ENCODE measurements around the gene MIA3.
"Not testable (repeated sequence)": the region's sequence is repeated elsewhere in the genome, so short reads cannot be mapped to it uniquely, and the experiment has no call there.

Gene MIA3

DNA sequence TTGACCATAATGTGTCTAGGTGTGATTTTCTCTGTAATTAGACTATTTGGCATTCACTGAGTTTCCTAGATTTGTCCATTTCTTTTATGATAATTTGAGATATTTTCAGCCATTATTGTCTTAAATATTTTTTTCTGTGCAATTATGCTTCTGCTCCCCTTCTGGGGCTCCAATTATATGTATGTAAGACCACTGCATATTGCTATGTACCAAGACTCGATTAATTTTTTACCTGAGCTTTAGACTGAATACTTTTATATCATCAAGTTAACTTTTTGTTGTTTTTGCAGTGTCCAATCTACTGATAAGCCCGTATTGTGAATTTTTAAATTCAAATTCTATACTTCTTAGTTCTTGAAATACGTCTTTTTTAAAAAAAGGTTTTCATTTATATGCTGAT is 23.1 kb upstream of the MIA3 start:
- H3K4me3 ChIP-seq (ENCODE audit: low read length) = no peak overlapping the region
- H3K9me3 ChIP-seq (ENCODE audit: control insufficient read depth, low read depth, low read length) = no peaks in the 10 kb centered on the region
- H3K9ac ChIP-seq (ENCODE audit: low read length) = no peak overlapping the region
- H3K36me3 ChIP-seq (ENCODE audit: control insufficient read depth, low read depth, low read length) = no peaks in the 10 kb centered on the region
- H3K4me1 ChIP-seq (ENCODE audit: control insufficient read depth, low read depth, low read length) = no peaks in the 10 kb centered on the region
- no peak overlapping the region for H3K27ac ChIP-seq (ENCODE audit: low read length)
- peaks cover 10% of the 10 kb centered on the region for H3K27me3 ChIP-seq (ENCODE audit: control insufficient read depth, insufficient read depth, low read length)

DNA sequence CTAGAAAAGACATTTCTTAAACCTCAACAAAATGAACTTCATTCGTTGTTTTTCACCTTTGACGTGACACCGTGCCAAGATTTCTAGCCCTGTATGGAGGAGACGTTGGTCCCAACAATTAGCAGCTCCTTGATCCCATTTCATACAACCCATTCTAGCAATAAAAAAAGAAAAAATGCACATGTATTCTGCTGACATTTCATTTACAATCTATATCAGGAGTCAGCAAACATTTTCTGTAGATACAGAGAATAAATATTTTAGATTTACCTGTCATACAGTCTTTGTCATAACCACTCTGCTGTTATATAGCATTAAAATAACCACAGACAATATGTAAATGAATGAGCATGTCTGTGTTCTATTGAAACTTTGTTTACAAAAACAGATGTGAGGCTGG is 21.2 kb upstream of the MIA3 start:
- Histone ChIP-seq H3K27me3 (ENCODE audit: control insufficient read depth, insufficient read depth, low read length) (peaks cover 9% of the 10 kb centered on the region), H3K4me1 (ENCODE audit: control insufficient read depth, low read depth, low read length) (no peaks in the 10 kb centered on the region), H3K36me3 (ENCODE audit: control insufficient read depth, low read depth, low read length) (no peaks in the 10 kb centered on the region), H3K4me3 (ENCODE audit: low read length) (no peak overlapping the region), H3K9me3 (ENCODE audit: control insufficient read depth, low read depth, low read length) (no peaks in the 10 kb centered on the region), H3K27ac (ENCODE audit: low read length) (no peak overlapping the region), H3K9ac (ENCODE audit: low read length) (no peak overlapping the region)

DNA sequence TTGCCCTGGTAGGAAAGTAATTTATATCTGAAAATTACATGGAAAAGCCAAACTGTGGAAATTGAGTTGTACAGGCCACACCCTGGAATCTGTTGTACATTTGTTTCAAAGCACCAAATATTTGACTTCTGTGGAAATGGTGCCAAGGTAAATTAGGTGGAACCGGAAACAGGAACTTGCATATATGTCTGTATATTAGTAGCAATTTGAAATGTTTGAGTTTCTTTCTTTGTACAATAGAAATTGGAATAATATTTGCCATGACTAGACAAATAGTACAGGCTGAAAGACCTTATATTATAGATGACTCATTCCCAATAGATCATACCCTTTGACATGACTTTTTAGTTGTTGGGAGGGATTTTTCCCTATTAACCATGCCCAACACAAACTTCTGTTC is 17.6 kb upstream of the MIA3 start:
- H3K9ac ChIP-seq (ENCODE audit: low read length) = no peak overlapping the region

DNA sequence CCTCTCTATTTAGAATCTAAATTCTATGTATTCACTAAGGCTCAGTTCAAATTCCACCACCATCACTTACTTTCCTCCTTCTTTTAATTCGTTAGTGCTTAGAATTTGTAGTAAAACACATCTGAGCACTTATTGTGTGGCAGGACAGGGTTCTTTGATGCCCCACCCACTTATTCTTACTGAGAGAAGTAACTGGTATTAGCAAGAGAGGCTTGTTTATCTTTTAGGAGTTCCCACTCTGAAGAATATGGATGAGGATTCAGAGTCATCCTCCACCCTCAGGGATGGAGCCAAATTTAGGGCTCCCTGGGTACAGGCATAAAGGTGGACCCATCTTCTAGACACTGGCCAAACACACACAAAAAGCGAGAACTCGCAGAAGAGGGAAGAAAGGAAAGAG is 16.6 kb upstream of the MIA3 start:
- Histone ChIP-seq H3K27ac (ENCODE audit: low read length) (no peak overlapping the region), H3K9me3 (ENCODE audit: control insufficient read depth, low read depth, low read length) (no peaks in the 10 kb centered on the region), H3K36me3 (ENCODE audit: control insufficient read depth, low read depth, low read length) (no peaks in the 10 kb centered on the region), H3K9ac (ENCODE audit: low read length) (no peak overlapping the region), H3K4me3 (ENCODE audit: low read length) (no peak overlapping the region), H3K4me1 (ENCODE audit: control insufficient read depth, low read depth, low read length) (no peaks in the 10 kb centered on the region), H3K27me3 (ENCODE audit: control insufficient read depth, insufficient read depth, low read length) (peaks cover 8% of the 10 kb centered on the region)

More for the DNA sequence above, 17.6 kb upstream of the MIA3 start:
- no peak overlapping the region for H3K4me3 ChIP-seq (ENCODE audit: low read length)
- H3K36me3 ChIP-seq (ENCODE audit: control insufficient read depth, low read depth, low read length) = no peaks in the 10 kb centered on the region
- H3K27me3 ChIP-seq (ENCODE audit: control insufficient read depth, insufficient read depth, low read length) = peaks cover 8% of the 10 kb centered on the region
- no peak overlapping the region for H3K27ac ChIP-seq (ENCODE audit: low read length)
- H3K4me1 ChIP-seq (ENCODE audit: control insufficient read depth, low read depth, low read length) = no peaks in the 10 kb centered on the region
- H3K9me3 ChIP-seq (ENCODE audit: control insufficient read depth, low read depth, low read length) = no peaks in the 10 kb centered on the region

DNA sequence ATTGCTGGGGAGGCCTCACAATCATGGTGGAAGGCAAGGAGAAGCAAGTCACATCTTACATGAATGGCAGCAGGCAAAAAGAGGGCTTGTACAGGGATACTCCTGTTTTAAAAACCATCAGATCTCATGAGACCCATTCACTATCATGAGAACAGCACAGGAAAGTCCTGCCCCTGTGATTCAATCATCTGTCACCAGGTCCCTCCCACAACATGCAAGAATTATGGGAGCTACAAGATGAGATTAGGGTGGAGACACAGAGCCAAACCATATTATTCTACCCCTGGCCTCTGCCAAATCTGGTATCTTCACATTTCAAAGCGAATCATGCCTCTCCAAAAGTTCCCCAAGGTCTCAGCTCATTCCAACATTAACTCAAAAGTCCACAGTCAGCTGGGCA is 11.1 kb upstream of the MIA3 start:
- H3K9ac ChIP-seq (ENCODE audit: low read length) = no peak overlapping the region
- no peak overlapping the region for H3K27ac ChIP-seq (ENCODE audit: low read length)
- H3K36me3 ChIP-seq (ENCODE audit: control insufficient read depth, low read depth, low read length) = no peaks in the 10 kb centered on the region
- no peaks in the 10 kb centered on the region for H3K27me3 ChIP-seq (ENCODE audit: control insufficient read depth, insufficient read depth, low read length)
- H3K4me1 ChIP-seq (ENCODE audit: control insufficient read depth, low read depth, low read length) = no peaks in the 10 kb centered on the region
- H3K9me3 ChIP-seq (ENCODE audit: control insufficient read depth, low read depth, low read length) = no peaks in the 10 kb centered on the region
- H3K4me3 ChIP-seq (ENCODE audit: low read length) = no peak overlapping the region

DNA sequence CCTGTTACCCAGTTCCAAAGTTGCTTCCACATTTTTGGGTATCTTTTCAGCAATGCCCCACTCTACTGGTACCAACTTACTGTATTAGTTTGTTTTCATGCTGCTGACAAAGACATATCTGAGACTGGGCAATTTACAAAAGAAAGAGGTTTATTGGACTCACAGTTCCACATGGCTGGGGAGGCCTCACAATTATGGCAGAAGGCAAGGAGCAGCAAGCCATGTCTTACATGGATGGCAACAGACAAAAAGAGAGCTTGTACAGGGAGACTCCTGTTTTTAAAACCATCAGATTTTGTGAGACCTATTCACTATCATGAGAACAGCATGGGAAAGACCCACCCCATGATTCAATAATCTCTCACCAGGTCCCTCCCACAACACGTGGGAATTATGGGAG is 8.8 kb upstream of the MIA3 start:
- not testable (repeated sequence) for H3K9ac ChIP-seq (ENCODE audit: low read length); H3K9me3 ChIP-seq (ENCODE audit: control insufficient read depth, low read depth, low read length); H3K36me3 ChIP-seq (ENCODE audit: control insufficient read depth, low read depth, low read length); H3K4me1 ChIP-seq (ENCODE audit: control insufficient read depth, low read depth, low read length); H3K27ac ChIP-seq (ENCODE audit: low read length); H3K4me3 ChIP-seq (ENCODE audit: low read length)
- H3K27me3 ChIP-seq (ENCODE audit: control insufficient read depth, insufficient read depth, low read length) = peaks cover 15% of the 10 kb centered on the region

DNA sequence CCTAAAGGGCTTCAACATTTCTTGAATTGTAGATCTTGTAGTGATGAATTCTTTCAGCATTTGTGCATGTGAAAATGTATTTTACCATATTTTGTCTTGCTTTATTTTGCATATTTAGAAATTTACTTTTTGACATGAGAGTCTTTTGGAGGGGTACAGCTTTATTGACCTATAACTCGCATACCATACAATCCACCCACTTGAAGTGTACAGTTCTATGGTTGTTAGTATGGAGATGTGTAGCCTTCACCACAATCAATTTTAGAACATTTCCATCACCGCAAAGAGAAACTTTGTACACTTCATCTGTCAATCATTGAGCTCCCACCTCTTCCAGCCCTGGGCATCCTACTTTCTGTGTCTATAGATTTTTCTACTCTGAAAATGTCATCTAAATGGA is 7.2 kb upstream of the MIA3 start:
- no peaks in the 10 kb centered on the region for H3K36me3 ChIP-seq (ENCODE audit: control insufficient read depth, low read depth, low read length)
- H3K9ac ChIP-seq (ENCODE audit: low read length) = no peak overlapping the region
- no peak overlapping the region for H3K27ac ChIP-seq (ENCODE audit: low read length)
- no peaks in the 10 kb centered on the region for H3K9me3 ChIP-seq (ENCODE audit: control insufficient read depth, low read depth, low read length)
- no peaks in the 10 kb centered on the region for H3K4me1 ChIP-seq (ENCODE audit: control insufficient read depth, low read depth, low read length)
- no peak overlapping the region for H3K4me3 ChIP-seq (ENCODE audit: low read length)
- H3K27me3 ChIP-seq (ENCODE audit: control insufficient read depth, insufficient read depth, low read length) = peaks cover 15% of the 10 kb centered on the region

DNA sequence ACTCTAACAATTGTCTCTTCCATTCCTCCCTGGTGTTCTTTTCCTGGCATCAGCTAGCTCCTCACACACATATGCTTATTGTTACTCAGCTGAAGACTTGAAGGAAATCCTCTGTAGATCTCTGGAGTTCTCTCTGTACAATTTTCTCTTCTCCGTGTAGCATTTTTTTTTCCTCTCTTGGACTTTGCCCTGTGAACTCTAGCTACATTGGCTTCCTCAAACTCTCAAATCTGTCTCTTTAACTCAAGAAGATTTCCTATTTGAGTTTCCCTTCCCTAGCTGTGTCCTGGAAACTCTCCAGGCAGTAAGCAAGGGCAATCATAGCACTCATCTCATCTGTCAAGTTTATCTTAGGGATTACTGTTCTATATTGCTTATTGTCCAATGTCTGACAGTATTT is 4.3 kb upstream of the MIA3 start:
- H3K27me3 ChIP-seq (ENCODE audit: control insufficient read depth, insufficient read depth, low read length) = peaks cover 24% of the 10 kb centered on the region
- H3K9ac ChIP-seq (ENCODE audit: low read length) = no peak overlapping the region
- H3K36me3 ChIP-seq (ENCODE audit: control insufficient read depth, low read depth, low read length) = no peaks in the 10 kb centered on the region
- no peak overlapping the region for H3K4me3 ChIP-seq (ENCODE audit: low read length)
- no peak overlapping the region for H3K27ac ChIP-seq (ENCODE audit: low read length)
- no peaks in the 10 kb centered on the region for H3K9me3 ChIP-seq (ENCODE audit: control insufficient read depth, low read depth, low read length)
- no peaks in the 10 kb centered on the region for H3K4me1 ChIP-seq (ENCODE audit: control insufficient read depth, low read depth, low read length)

DNA sequence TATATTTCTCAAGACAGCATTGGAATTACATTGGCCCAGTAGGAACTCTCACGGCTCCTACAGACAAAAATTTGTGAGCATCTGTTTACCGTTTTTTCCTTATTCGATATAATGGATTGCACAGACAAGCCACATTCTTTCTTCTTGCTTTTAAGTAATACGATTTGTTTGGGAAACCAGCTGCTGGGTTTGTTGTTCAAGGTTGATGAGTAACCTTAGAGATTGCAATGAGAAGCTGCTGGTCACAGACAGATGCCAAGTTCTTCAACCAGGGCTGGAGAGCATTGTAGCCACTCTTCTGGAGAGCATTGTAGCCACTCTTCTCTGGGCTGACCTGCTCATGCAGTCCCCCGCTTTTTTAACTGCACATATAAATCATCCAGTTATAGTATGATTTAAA is 1.4 kb upstream of the MIA3 start:
- H3K4me3 ChIP-seq (ENCODE audit: low read length) = no peak overlapping the region
- peaks cover 24% of the 10 kb centered on the region for H3K27me3 ChIP-seq (ENCODE audit: control insufficient read depth, insufficient read depth, low read length)
- H3K9me3 ChIP-seq (ENCODE audit: control insufficient read depth, low read depth, low read length) = no peaks in the 10 kb centered on the region
- no peak overlapping the region for H3K27ac ChIP-seq (ENCODE audit: low read length)
- H3K4me1 ChIP-seq (ENCODE audit: control insufficient read depth, low read depth, low read length) = no peaks in the 10 kb centered on the region
- H3K36me3 ChIP-seq (ENCODE audit: control insufficient read depth, low read depth, low read length) = no peaks in the 10 kb centered on the region
- H3K9ac ChIP-seq (ENCODE audit: low read length) = no peak overlapping the region

DNA sequence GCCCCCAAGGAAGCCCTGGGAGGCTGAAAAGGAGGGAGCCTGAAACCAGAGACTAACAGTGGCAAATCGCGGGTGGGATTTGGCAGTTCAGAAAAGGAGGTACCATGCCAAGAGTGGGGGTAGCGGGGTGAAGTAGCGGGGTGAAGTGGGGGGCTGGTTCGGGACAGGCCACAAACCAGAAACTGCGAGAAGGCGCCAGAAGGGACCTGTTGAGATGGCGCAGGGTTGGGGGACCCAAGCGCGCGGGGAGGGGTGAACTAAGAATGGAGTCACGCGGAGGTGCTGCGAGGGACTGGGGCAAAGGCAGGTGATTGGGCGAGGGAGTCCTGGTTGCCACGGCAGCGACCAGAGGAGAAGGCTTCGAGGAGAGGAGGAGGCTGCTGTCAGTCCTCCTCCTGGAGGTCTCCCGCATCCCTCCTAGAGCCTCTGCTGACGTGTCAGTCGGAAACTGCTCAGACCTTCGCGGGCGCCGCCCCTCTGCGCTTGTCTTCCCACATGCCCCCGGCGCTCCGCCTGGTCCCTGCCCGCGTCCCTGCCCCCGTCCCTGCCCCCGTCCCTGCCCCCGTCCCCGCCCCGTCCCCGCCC is 438 bp upstream of the MIA3 start:
- peak overlapping the region; percentile 48 for H3K9ac ChIP-seq (ENCODE audit: low read length)
- H3K4me1 ChIP-seq (ENCODE audit: control insufficient read depth, low read depth, low read length) = no peaks in the 10 kb centered on the region
- H3K4me3 ChIP-seq (ENCODE audit: low read length) = peak overlapping the region; percentile 65
- H3K9me3 ChIP-seq (ENCODE audit: control insufficient read depth, low read depth, low read length) = no peaks in the 10 kb centered on the region
- no peak overlapping the region for H3K27ac ChIP-seq (ENCODE audit: low read length)
- peaks cover 24% of the 10 kb centered on the region for H3K27me3 ChIP-seq (ENCODE audit: control insufficient read depth, insufficient read depth, low read length)
- H3K36me3 ChIP-seq (ENCODE audit: control insufficient read depth, low read depth, low read length) = no peaks in the 10 kb centered on the region

DNA sequence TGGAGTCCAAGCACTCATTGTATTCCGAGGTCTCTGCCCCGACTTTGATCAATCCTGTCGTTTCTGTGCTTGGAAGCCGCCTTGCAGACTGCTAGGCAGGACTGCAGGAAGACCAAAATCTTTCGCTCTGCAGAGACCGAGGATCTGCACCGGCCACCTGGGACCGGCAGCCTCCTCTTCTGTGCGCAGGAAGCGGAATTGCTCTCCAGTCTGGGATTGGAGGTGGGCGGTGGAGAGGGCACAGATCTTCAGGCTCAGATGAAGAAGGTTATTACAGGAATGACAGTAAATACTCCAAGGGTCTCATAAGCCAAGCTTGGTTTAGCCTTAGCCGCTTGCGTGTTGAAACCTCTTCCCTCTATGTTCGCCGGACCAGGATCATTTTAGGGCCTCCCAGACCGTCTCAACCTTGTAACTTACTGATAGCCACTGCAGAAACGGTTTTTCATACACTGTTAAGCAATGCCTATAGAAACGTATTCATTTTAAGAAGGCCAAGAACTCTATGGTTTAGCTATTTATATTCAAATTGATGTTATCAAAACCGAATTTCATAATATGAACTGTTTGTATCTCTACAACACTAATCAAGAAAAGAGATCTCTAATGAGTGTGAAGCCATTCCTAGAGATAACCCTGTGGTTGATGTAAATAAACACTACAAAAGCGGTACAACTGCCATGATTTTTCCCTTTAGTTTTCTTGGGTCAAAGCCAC is 1.1 kb downstream of the MIA3 start:
- Histone ChIP-seq H3K4me3 (ENCODE audit: low read length) (peak overlapping the region; percentile 76), H3K27me3 (ENCODE audit: control insufficient read depth, insufficient read depth, low read length) (peaks cover 10% of the 10 kb centered on the region), H3K27ac (ENCODE audit: low read length) (no peak overlapping the region), H3K9ac (ENCODE audit: low read length) (peak overlapping the region; percentile 69), H3K36me3 (ENCODE audit: control insufficient read depth, low read depth, low read length) (peaks cover 10% of the 10 kb centered on the region), H3K4me1 (ENCODE audit: control insufficient read depth, low read depth, low read length) (no peaks in the 10 kb centered on the region), H3K9me3 (ENCODE audit: control insufficient read depth, low read depth, low read length) (no peaks in the 10 kb centered on the region)

DNA sequence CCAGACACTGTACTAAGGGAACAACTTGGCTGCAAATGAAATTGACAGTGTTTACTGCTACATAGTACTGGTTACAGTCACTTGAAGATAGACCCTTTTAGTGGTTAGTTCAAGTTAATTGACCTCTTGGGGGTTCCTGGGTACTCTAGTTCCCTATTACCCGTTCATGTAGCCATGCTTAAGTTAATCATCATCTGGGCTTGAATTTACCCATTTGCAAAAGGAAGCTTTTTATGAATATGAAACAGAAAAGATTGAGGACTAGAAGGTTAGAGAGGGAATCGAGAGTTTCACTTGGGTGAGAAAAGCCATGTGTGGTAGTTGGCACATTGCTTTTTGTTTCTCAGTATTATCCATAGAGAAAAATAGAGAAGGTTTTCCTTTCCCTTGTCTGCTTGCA is 2.7 kb downstream of the MIA3 start:
- H3K4me3 ChIP-seq (ENCODE audit: low read length) = no peak overlapping the region
- no peak overlapping the region for H3K9ac ChIP-seq (ENCODE audit: low read length)
- H3K27ac ChIP-seq (ENCODE audit: low read length) = no peak overlapping the region
- H3K27me3 ChIP-seq (ENCODE audit: control insufficient read depth, insufficient read depth, low read length) = peaks cover 9% of the 10 kb centered on the region
- peaks cover 10% of the 10 kb centered on the region for H3K36me3 ChIP-seq (ENCODE audit: control insufficient read depth, low read depth, low read length)
- no peaks in the 10 kb centered on the region for H3K9me3 ChIP-seq (ENCODE audit: control insufficient read depth, low read depth, low read length)
- H3K4me1 ChIP-seq (ENCODE audit: control insufficient read depth, low read depth, low read length) = no peaks in the 10 kb centered on the region

Measured in iPS-18a (cell line).